Stimulated activated naive CD8-positive, alpha-beta T cell treated with anti-CD3 and anti-CD28 coated beads, Interleukin-15, amount 100 ng/mL, for 72 hours (primary cell): ENCODE results near the gene KCNE2.

Experiments
- ATAC-seq: fragments of 150-1000 bp; cut with Tn5 transposase; 2 replicates; pipeline ENCODE4 v1.10.0; 2021; ENCODE audit warnings: mild to moderate bottlenecking, moderate library complexity
- DNase-seq, 2 donors: peaks; one replicate each; pipeline ENCODE4 v3.0.0; 2021 to 2022
- H3K27ac Mint-ChIP-seq, 2 donors: one replicate each; pipeline ENCODE4 v1.8.0; 2022; ENCODE audit warnings: mild to moderate bottlenecking in 2 of 2, mixed read lengths in 2 of 2, moderate library complexity in 2 of 2
- H3K27me3 Mint-ChIP-seq: one replicate; pipeline ENCODE4 v1.8.0; 2022; ENCODE audit warnings: mixed read lengths
- H3K4me1 Mint-ChIP-seq: one replicate; pipeline ENCODE4 v1.8.0; 2022; ENCODE audit warnings: mild to moderate bottlenecking, mixed read lengths
- H3K4me3 Mint-ChIP-seq, 2 donors: one replicate each; pipeline ENCODE4 v1.8.0; 2022; ENCODE audit warnings: mild to moderate bottlenecking in 2 of 2, mixed read lengths in 2 of 2, moderate library complexity in 1 of 2
- H3K9me3 Mint-ChIP-seq, 2 donors: one replicate each; pipeline ENCODE4 v1.8.0; 2022; ENCODE audit warnings: mixed read lengths in 2 of 2

Gene KCNE2

GRCh38 chr21:34344584-34344983 lies 19.2 kb upstream of the KCNE2 start:
- DNase-seq (no peak), ATAC-seq (no peak)
- Mint-ChIP-seq H3K4me1 (peaks cover 19% of the 10 kb centered on the region), H3K27ac (peak overlapping the region in 1 of 2 donors; percentile 44), H3K27me3 (no peaks in the 10 kb centered on the region), H3K9me3 (no peaks in the 10 kb centered on the region), H3K4me3 (no peak overlapping the region)

GRCh38 chr21:34345091-34345871 lies 18.5 kb upstream of the KCNE2 start:
- H3K27ac Mint-ChIP-seq, result no peak overlapping the region
- no peaks in the 10 kb centered on the region for H3K9me3 Mint-ChIP-seq
- H3K4me1 Mint-ChIP-seq, result peaks cover 12% of the 10 kb centered on the region
- H3K27me3 Mint-ChIP-seq, result no peaks in the 10 kb centered on the region
- H3K4me3 Mint-ChIP-seq, result no peak overlapping the region
- no peak for ATAC-seq
- no peak for DNase-seq

GRCh38 chr21:34345892-34346291 lies 17.9 kb upstream of the KCNE2 start:
- Mint-ChIP-seq H3K9me3 (no peaks in the 10 kb centered on the region), H3K4me1 (peaks cover 7% of the 10 kb centered on the region), H3K27ac (no peak overlapping the region), H3K27me3 (no peaks in the 10 kb centered on the region), H3K4me3 (no peak overlapping the region)
- DNase-seq, result no peak
- no peak for ATAC-seq

GRCh38 chr21:34348890-34349519 lies 14.8 kb upstream of the KCNE2 start:
- peaks cover 13% of the 10 kb centered on the region for H3K4me1 Mint-ChIP-seq
- ATAC-seq (no peak), DNase-seq (no peak)
- H3K9me3 Mint-ChIP-seq, result no peaks in the 10 kb centered on the region
- no peaks in the 10 kb centered on the region for H3K27me3 Mint-ChIP-seq
- H3K27ac Mint-ChIP-seq, result no peak overlapping the region
- no peak overlapping the region for H3K4me3 Mint-ChIP-seq

- H3K4me1 Mint-ChIP-seq, result peaks cover 16% of the 10 kb centered on the region
- ATAC-seq (peak; percentile 84), DNase-seq (peak; percentile 32 to 33)
- H3K27me3 Mint-ChIP-seq, result peaks cover 22% of the 10 kb centered on the region
- no peak overlapping the region for H3K27ac Mint-ChIP-seq
- H3K4me3 Mint-ChIP-seq, result no peak overlapping the region
- no peaks in the 10 kb centered on the region for H3K9me3 Mint-ChIP-seq
These were observed 12.0 kb upstream of the KCNE2 start for GRCh38 chr21:34351786-34352241.

GRCh38 chr21:34352556-34352955 lies 11.2 kb upstream of the KCNE2 start:
- no peak overlapping the region for H3K27ac Mint-ChIP-seq
- H3K27me3 Mint-ChIP-seq, result peaks cover 22% of the 10 kb centered on the region
- DNase-seq (no peak), ATAC-seq (no peak)
- peaks cover 16% of the 10 kb centered on the region for H3K4me1 Mint-ChIP-seq
- no peaks in the 10 kb centered on the region for H3K9me3 Mint-ChIP-seq
- no peak overlapping the region for H3K4me3 Mint-ChIP-seq

- Mint-ChIP-seq H3K27me3 (peaks cover 22% of the 10 kb centered on the region), H3K9me3 (no peaks in the 10 kb centered on the region), H3K27ac (no peak overlapping the region), H3K4me1 (peaks cover 10% of the 10 kb centered on the region), H3K4me3 (no peak overlapping the region)
- no peak for DNase-seq
- ATAC-seq, result no peak
These were observed 10.6 kb upstream of the KCNE2 start for GRCh38 chr21:34353182-34353581.

GRCh38 chr21:34354836-34355235 lies 9.0 kb upstream of the KCNE2 start:
- peaks cover 22% of the 10 kb centered on the region for H3K27me3 Mint-ChIP-seq
- H3K9me3 Mint-ChIP-seq, result no peaks in the 10 kb centered on the region
- DNase-seq (no peak), ATAC-seq (no peak)
- H3K4me3 Mint-ChIP-seq, result no peak overlapping the region
- H3K4me1 Mint-ChIP-seq, result peaks cover 9% of the 10 kb centered on the region
- H3K27ac Mint-ChIP-seq, result peak overlapping the region; percentile 9 to 42

- Mint-ChIP-seq H3K4me1 (peaks cover 9% of the 10 kb centered on the region), H3K27me3 (peaks cover 22% of the 10 kb centered on the region), H3K9me3 (no peaks in the 10 kb centered on the region), H3K4me3 (no peak overlapping the region), H3K27ac (no peak overlapping the region)
- DNase-seq, result no peak
- no peak for ATAC-seq
These were observed 8.2 kb upstream of the KCNE2 start for GRCh38 chr21:34355570-34355969.

- Mint-ChIP-seq H3K4me1 (peaks cover 20% of the 10 kb centered on the region), H3K4me3 (no peak overlapping the region), H3K27me3 (peaks cover 30% of the 10 kb centered on the region), H3K27ac (no peak overlapping the region), H3K9me3 (no peaks in the 10 kb centered on the region)
- ATAC-seq, result no peak
- no peak for DNase-seq
These were observed 5.9 kb upstream of the KCNE2 start for GRCh38 chr21:34357889-34358288.

- no peak for ATAC-seq
- no peak for DNase-seq
These were observed 4.9 kb upstream of the KCNE2 start for GRCh38 chr21:34358866-34359265.

GRCh38 chr21:34360488-34361241 lies 3.1 kb upstream of the KCNE2 start:
- H3K4me3 Mint-ChIP-seq, result no peak overlapping the region
- peaks cover 11% of the 10 kb centered on the region for H3K4me1 Mint-ChIP-seq
- peaks cover 20% of the 10 kb centered on the region for H3K27me3 Mint-ChIP-seq

More at GRCh38 chr21:34358866-34359265, 4.9 kb upstream of the KCNE2 start:
- H3K4me3 Mint-ChIP-seq, result no peak overlapping the region
- peaks cover 15% of the 10 kb centered on the region for H3K4me1 Mint-ChIP-seq
- no peak overlapping the region for H3K27ac Mint-ChIP-seq
- H3K27me3 Mint-ChIP-seq, result peaks cover 30% of the 10 kb centered on the region
- no peaks in the 10 kb centered on the region for H3K9me3 Mint-ChIP-seq

GRCh38 chr21:34362136-34362444 lies 1.7 kb upstream of the KCNE2 start:
- Mint-ChIP-seq H3K4me1 (peaks cover 11% of the 10 kb centered on the region), H3K9me3 (no peaks in the 10 kb centered on the region), H3K4me3 (no peak overlapping the region), H3K27me3 (peaks cover 8% of the 10 kb centered on the region), H3K27ac (no peak overlapping the region)
- no peak for DNase-seq
- ATAC-seq, result peak; percentile 26

More at GRCh38 chr21:34360488-34361241, 3.1 kb upstream of the KCNE2 start:
- ATAC-seq (no peak), DNase-seq (no peak)
- Mint-ChIP-seq H3K27ac (no peak overlapping the region), H3K9me3 (no peaks in the 10 kb centered on the region)

- Mint-ChIP-seq H3K4me1 (peaks cover 11% of the 10 kb centered on the region), H3K27ac (no peak overlapping the region), H3K4me3 (no peak overlapping the region), H3K27me3 (peaks cover 8% of the 10 kb centered on the region), H3K9me3 (no peaks in the 10 kb centered on the region)
- DNase-seq (no peak), ATAC-seq (no peak)
These were observed 1.1 kb upstream of the KCNE2 start for GRCh38 chr21:34362670-34363069.

GRCh38 chr21:34364921-34365320 lies 1.1 kb downstream of the KCNE2 start:
- H3K27ac Mint-ChIP-seq, result no peak overlapping the region
- H3K4me3 Mint-ChIP-seq, result no peak overlapping the region
- H3K27me3 Mint-ChIP-seq, result peaks cover 23% of the 10 kb centered on the region
- DNase-seq, result no peak
- no peak for ATAC-seq
- peaks cover 11% of the 10 kb centered on the region for H3K4me1 Mint-ChIP-seq
- H3K9me3 Mint-ChIP-seq, result no peaks in the 10 kb centered on the region

- Mint-ChIP-seq H3K4me1 (peaks cover 11% of the 10 kb centered on the region), H3K9me3 (no peaks in the 10 kb centered on the region)
- ATAC-seq, result no peak
These were observed 2.0 kb downstream of the KCNE2 start for GRCh38 chr21:34365809-34366208.

More at GRCh38 chr21:34365809-34366208, 2.0 kb downstream of the KCNE2 start:
- Mint-ChIP-seq H3K27ac (no peak overlapping the region), H3K4me3 (no peak overlapping the region), H3K27me3 (peaks cover 29% of the 10 kb centered on the region)
- no peak for DNase-seq
